Activated CD8-positive, alpha-beta memory T cell treated with anti-CD3 and anti-CD28 coated beads, Interleukin-2, amount 50 U/mL, for 24 hours (primary cell): ENCODE measurements around the gene PDHB.
"Not testable (repeated sequence)": the region's sequence is repeated elsewhere in the genome, so short reads cannot be mapped to it uniquely, and the experiment has no call there.

ENCODE experiments used
- DNase-seq: peaks from one replicate; pipeline ENCODE4 v3.0.0-alpha.2; 2020; ENCODE audit errors: extremely low read depth

The PDHB gene

GRCh38 chr3:58433400-58434167 lies at the start of gene PDHB:
Gene PDHB, minus strand, starts transcription at chr3:58433832. Its CDS starts 23 bp downstream, at chr3:58433809.
- peak; percentile 74 for DNase-seq

- no peak for DNase-seq
Observed at GRCh38 chr3:58482917-58483636, 49.4 kb upstream of the PDHB start.

GRCh38 chr3:58480309-58480708 lies 46.7 kb upstream of the PDHB start:
- no peak for DNase-seq

- DNase-seq, result no peak
Observed at GRCh38 chr3:58478781-58479180, 45.1 kb upstream of the PDHB start.

- no peak for DNase-seq
Observed at GRCh38 chr3:58474967-58475578, 41.4 kb upstream of the PDHB start.

GRCh38 chr3:58474348-58474911 lies 40.8 kb upstream of the PDHB start:
- no peak for DNase-seq

- no peak for DNase-seq
Observed at GRCh38 chr3:58473275-58473674, 39.6 kb upstream of the PDHB start.

- DNase-seq, result peak; percentile 30
Observed at GRCh38 chr3:58471025-58471887, 37.6 kb upstream of the PDHB start.

GRCh38 chr3:58470363-58471024 lies 36.9 kb upstream of the PDHB start:
- no peak for DNase-seq

GRCh38 chr3:58469096-58469495 lies 35.5 kb upstream of the PDHB start:
- no peak for DNase-seq

- no peak for DNase-seq
Observed at GRCh38 chr3:58466899-58467563, 33.4 kb upstream of the PDHB start.

- DNase-seq, result no peak
Observed at GRCh38 chr3:58464866-58465265, 31.2 kb upstream of the PDHB start.

- DNase-seq, result no peak
Observed at GRCh38 chr3:58463942-58464271, 30.3 kb upstream of the PDHB start.

GRCh38 chr3:58463181-58463941 lies 29.7 kb upstream of the PDHB start:
- DNase-seq, result peak; percentile 61

GRCh38 chr3:58462829-58463180 lies 29.2 kb upstream of the PDHB start:
- DNase-seq, result no peak

GRCh38 chr3:58459160-58459559 lies 25.5 kb upstream of the PDHB start:
- no peak for DNase-seq

GRCh38 chr3:58452176-58452575 lies 18.5 kb upstream of the PDHB start:
- no peak for DNase-seq

GRCh38 chr3:58441514-58442450 lies 8.2 kb upstream of the PDHB start:
- DNase-seq, result no peak

- DNase-seq, result not testable (repeated sequence)
Observed at GRCh38 chr3:58440996-58441355, 7.3 kb upstream of the PDHB start.
